WTC11 (cell line): ENCODE results near the gene APMAP. TPM values are rescaled to one million over a fixed set of nuclear protein-coding genes. Genes with fewer than 3 reads are reported as not detected.

Experiments
- ATAC-seq: fragments of 200-7000 bp; cut with Tn5 transposase; 2 replicates; pipeline ENCODE4 v1.10.0; 2021; ENCODE audit warnings: mild to moderate bottlenecking, moderate library complexity
- CTCF ChIA-PET: fragments of 300-600 bp; sonication (Branson Sonifier 250); formaldehyde crosslinking; loops from one replicate; lab custom pipeline; 2021; ENCODE audit warnings: antibody characterized with exemption; lab: Charles Lee
- POLR2A ChIA-PET: fragments of 350-600 bp; sonication (Branson Sonifier 250); formaldehyde crosslinking; loops from one replicate; lab custom pipeline; 2021; ENCODE audit warnings: antibody characterized with exemption; lab: Charles Lee
- DNase-seq: peaks from one replicate; pipeline ENCODE4 v3.0.0; 2021; ENCODE audit warnings: low spot score
- H3K27ac Mint-ChIP-seq: 2 replicates; pipeline ENCODE4 v1.8.0; 2021; ENCODE audit warnings: mixed read lengths
- H3K27me3 Mint-ChIP-seq: 2 replicates; pipeline ENCODE4 v1.8.0; 2021; ENCODE audit warnings: low read depth, mild to moderate bottlenecking, moderate library complexity, mixed read lengths
- H3K36me3 Mint-ChIP-seq: 2 replicates; pipeline ENCODE4 v1.8.0; 2021; ENCODE audit warnings: mixed read lengths
- H3K4me1 Mint-ChIP-seq: 2 replicates; pipeline ENCODE4 v1.8.0; 2022; ENCODE audit warnings: mixed read lengths
- H3K4me3 Mint-ChIP-seq: 2 replicates; pipeline ENCODE4 v1.8.0; 2021; ENCODE audit warnings: mild to moderate bottlenecking, moderate library complexity, mixed read lengths
- H3K9me3 Mint-ChIP-seq: 2 replicates; pipeline ENCODE4 v1.8.0; 2021; ENCODE audit warnings: mixed read lengths
- CBFB ChIP-seq: sonication (generic); formaldehyde crosslinking; IDR thresholded peaks from 2 replicates; pipeline ENCODE4 v1.8.1; 2022; ENCODE audit warnings: mild to moderate bottlenecking, low read depth, missing genetic modification reagents
- CREM ChIP-seq: sonication (generic); formaldehyde crosslinking; IDR thresholded peaks from 2 replicates; pipeline ENCODE4 v1.8.1; 2022; ENCODE audit warnings: mild to moderate bottlenecking, missing genetic modification reagents, moderate library complexity
- GABPB1 ChIP-seq: sonication (generic); formaldehyde crosslinking; IDR thresholded peaks from 2 replicates; pipeline ENCODE4 v1.8.1; 2023; ENCODE audit warnings: mild to moderate bottlenecking, missing genetic modification reagents
- KAT7 ChIP-seq: sonication (generic); formaldehyde crosslinking; IDR thresholded peaks from 2 replicates; pipeline ENCODE4 v1.8.1; 2023; ENCODE audit warnings: missing genetic modification reagents, mild to moderate bottlenecking, borderline replicate concordance
- NFE2L1 ChIP-seq: sonication (generic); formaldehyde crosslinking; IDR thresholded peaks from 2 replicates; pipeline ENCODE4 v1.8.1; 2023; ENCODE audit warnings: missing genetic modification reagents
- NR1H2 ChIP-seq: sonication (generic); formaldehyde crosslinking; IDR thresholded peaks from 2 replicates; pipeline ENCODE4 v1.9.0; 2021; ENCODE audit warnings: mild to moderate bottlenecking, moderate library complexity, missing genetic modification reagents
- SOX15 ChIP-seq: fragments of 250-450 bp; sonication (Bioruptor Pico); IDR thresholded peaks from 2 replicates; pipeline ENCODE4 v1.9.0; 2021; ENCODE audit warnings: mild to moderate bottlenecking
- TEAD1 ChIP-seq: sonication (generic); formaldehyde crosslinking; IDR thresholded peaks from 2 replicates; pipeline ENCODE4 v1.8.0; 2022; ENCODE audit warnings: mild to moderate bottlenecking, missing genetic modification reagents
- ZNF219 ChIP-seq: sonication (generic); formaldehyde crosslinking; IDR thresholded peaks from 2 replicates; pipeline ENCODE4 v1.8.0; 2023; ENCODE audit warnings: missing genetic modification reagents, mild to moderate bottlenecking, borderline replicate concordance
- ZNF317 ChIP-seq: sonication (generic); formaldehyde crosslinking; IDR thresholded peaks from 2 replicates; pipeline ENCODE4 v1.8.1; 2023; ENCODE audit warnings: low read depth, mild to moderate bottlenecking, moderate library complexity, missing genetic modification reagents, borderline replicate concordance
- ZNF396 ChIP-seq: fragments of 250-450 bp; sonication (Bioruptor Pico); IDR thresholded peaks from 2 replicates; pipeline ENCODE4 v1.8.0; 2021; ENCODE audit warnings: mild to moderate bottlenecking, moderate library complexity, borderline replicate concordance
- ZNF416 ChIP-seq: fragments of 250-450 bp; sonication (Bioruptor Pico); IDR thresholded peaks from 2 replicates; pipeline ENCODE4 v1.9.0; 2021; ENCODE audit warnings: mild to moderate bottlenecking, inconsistent platforms
- ZNF671 ChIP-seq: fragments of 250-450 bp; sonication (Bioruptor Pico); IDR thresholded peaks from 2 replicates; pipeline ENCODE4 v1.8.0; 2021; ENCODE audit warnings: mild to moderate bottlenecking
- total RNA-seq: library from RNA; stranded (reverse); gene quantifications from 3 replicates; pipeline ENCODE4 v1.2.3, GENCODE V29; 2021
- TF ChIP-seq, protein P1 (sequence below): sonication (generic); formaldehyde crosslinking; IDR thresholded peaks from 2 replicates; pipeline ENCODE4 v1.8.0; 2022; ENCODE audit warnings: mild to moderate bottlenecking, missing genetic modification reagents
- TF ChIP-seq, protein P2 (sequence below): sonication (generic); formaldehyde crosslinking; conservative IDR thresholded peaks from 2 replicates; pipeline ENCODE4 v1.8.1; 2023; ENCODE audit warnings: mild to moderate bottlenecking, low read depth, missing genetic modification reagents, moderate library complexity
- TF ChIP-seq, protein P3 (sequence below): sonication (generic); formaldehyde crosslinking; IDR thresholded peaks from 2 replicates; pipeline ENCODE4 v1.8.0; 2022; ENCODE audit warnings: mild to moderate bottlenecking, missing genetic modification reagents
- TF ChIP-seq, protein P4 (sequence below): sonication (generic); formaldehyde crosslinking; IDR thresholded peaks from 2 replicates; pipeline ENCODE4 v1.8.1; 2023; ENCODE audit warnings: mild to moderate bottlenecking, missing genetic modification reagents
- TF ChIP-seq, protein P5 (sequence below): fragments of 250-450 bp; sonication (Bioruptor Pico); IDR thresholded peaks from 2 replicates; pipeline ENCODE4 v1.9.0; 2021; ENCODE audit warnings: mild to moderate bottlenecking, borderline replicate concordance
- TF ChIP-seq, protein P6 (sequence below): sonication (generic); formaldehyde crosslinking; IDR thresholded peaks from 2 replicates; pipeline ENCODE4 v1.8.1; 2023; ENCODE audit warnings: mild to moderate bottlenecking, moderate library complexity, missing genetic modification reagents
- TF ChIP-seq, protein P7 (sequence below): fragments of 250-450 bp; sonication (Bioruptor Pico); IDR thresholded peaks from 2 replicates; pipeline ENCODE4 v1.8.0; 2021; ENCODE audit warnings: mild to moderate bottlenecking

The APMAP gene
- total RNA-seq, 1 experiment from 2014 or later = 55.3 TPM

DNA sequence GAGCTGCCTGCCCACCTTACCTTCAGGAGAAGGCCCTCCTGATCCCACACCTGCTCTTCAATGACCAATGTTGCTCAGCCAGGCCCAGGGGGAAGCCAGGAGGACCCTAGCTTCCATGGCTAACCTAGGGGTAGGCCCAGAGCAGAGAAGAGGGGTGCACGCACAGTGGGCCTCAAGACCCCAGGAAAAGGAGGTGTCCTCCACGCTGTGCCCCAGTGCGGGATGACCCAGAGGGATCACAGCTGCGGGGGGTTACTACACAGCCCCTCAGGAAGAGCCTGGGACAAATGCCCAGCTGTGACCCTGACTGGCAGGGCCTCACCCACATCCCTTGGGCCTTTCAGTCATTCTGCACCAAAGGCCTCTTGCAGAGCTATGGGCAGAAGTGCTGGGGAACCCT is 31.6 kb upstream of the APMAP start:
- ChIA-PET POLR2A (no interaction called here), CTCF (no interaction called here)
- no peak for ATAC-seq
- no peaks in the 10 kb centered on the region for H3K27me3 Mint-ChIP-seq
- no peaks in the 10 kb centered on the region for H3K9me3 Mint-ChIP-seq
- no peaks in the 10 kb centered on the region for H3K36me3 Mint-ChIP-seq
- H3K4me1 Mint-ChIP-seq = peaks cover 11% of the 10 kb centered on the region
- no peak overlapping the region for H3K4me3 Mint-ChIP-seq
- no peak for DNase-seq
- no peak overlapping the region for H3K27ac Mint-ChIP-seq
- no peak for TF ChIP-seq NFE2L1 (CRISPR knock-in tag)
- no peak for TF ChIP-seq ZNF219 (CRISPR knock-in tag)
- TF ChIP-seq, protein P1, sequence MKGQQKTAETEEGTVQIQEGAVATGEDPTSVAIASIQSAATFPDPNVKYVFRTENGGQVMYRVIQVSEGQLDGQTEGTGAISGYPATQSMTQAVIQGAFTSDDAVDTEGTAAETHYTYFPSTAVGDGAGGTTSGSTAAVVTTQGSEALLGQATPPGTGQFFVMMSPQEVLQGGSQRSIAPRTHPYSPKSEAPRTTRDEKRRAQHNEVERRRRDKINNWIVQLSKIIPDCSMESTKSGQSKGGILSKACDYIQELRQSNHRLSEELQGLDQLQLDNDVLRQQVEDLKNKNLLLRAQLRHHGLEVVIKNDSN (CRISPR knock-in tag) = no peak
- TF ChIP-seq ZNF671 (CRISPR knock-in tag) = no peak
- TF ChIP-seq KAT7 (CRISPR knock-in tag) = no peak
- TF ChIP-seq ZNF416 (CRISPR knock-in tag) = no peak
- TF ChIP-seq, protein P2, sequence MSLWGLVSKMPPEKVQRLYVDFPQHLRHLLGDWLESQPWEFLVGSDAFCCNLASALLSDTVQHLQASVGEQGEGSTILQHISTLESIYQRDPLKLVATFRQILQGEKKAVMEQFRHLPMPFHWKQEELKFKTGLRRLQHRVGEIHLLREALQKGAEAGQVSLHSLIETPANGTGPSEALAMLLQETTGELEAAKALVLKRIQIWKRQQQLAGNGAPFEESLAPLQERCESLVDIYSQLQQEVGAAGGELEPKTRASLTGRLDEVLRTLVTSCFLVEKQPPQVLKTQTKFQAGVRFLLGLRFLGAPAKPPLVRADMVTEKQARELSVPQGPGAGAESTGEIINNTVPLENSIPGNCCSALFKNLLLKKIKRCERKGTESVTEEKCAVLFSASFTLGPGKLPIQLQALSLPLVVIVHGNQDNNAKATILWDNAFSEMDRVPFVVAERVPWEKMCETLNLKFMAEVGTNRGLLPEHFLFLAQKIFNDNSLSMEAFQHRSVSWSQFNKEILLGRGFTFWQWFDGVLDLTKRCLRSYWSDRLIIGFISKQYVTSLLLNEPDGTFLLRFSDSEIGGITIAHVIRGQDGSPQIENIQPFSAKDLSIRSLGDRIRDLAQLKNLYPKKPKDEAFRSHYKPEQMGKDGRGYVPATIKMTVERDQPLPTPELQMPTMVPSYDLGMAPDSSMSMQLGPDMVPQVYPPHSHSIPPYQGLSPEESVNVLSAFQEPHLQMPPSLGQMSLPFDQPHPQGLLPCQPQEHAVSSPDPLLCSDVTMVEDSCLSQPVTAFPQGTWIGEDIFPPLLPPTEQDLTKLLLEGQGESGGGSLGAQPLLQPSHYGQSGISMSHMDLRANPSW (CRISPR knock-in tag) = no peak
- TF ChIP-seq, protein P3, sequence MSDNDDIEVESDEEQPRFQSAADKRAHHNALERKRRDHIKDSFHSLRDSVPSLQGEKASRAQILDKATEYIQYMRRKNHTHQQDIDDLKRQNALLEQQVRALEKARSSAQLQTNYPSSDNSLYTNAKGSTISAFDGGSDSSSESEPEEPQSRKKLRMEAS (CRISPR knock-in tag) = no peak
- TF ChIP-seq, protein P4, sequence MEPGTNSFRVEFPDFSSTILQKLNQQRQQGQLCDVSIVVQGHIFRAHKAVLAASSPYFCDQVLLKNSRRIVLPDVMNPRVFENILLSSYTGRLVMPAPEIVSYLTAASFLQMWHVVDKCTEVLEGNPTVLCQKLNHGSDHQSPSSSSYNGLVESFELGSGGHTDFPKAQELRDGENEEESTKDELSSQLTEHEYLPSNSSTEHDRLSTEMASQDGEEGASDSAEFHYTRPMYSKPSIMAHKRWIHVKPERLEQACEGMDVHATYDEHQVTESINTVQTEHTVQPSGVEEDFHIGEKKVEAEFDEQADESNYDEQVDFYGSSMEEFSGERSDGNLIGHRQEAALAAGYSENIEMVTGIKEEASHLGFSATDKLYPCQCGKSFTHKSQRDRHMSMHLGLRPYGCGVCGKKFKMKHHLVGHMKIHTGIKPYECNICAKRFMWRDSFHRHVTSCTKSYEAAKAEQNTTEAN = no peak
- TF ChIP-seq, protein P5, sequence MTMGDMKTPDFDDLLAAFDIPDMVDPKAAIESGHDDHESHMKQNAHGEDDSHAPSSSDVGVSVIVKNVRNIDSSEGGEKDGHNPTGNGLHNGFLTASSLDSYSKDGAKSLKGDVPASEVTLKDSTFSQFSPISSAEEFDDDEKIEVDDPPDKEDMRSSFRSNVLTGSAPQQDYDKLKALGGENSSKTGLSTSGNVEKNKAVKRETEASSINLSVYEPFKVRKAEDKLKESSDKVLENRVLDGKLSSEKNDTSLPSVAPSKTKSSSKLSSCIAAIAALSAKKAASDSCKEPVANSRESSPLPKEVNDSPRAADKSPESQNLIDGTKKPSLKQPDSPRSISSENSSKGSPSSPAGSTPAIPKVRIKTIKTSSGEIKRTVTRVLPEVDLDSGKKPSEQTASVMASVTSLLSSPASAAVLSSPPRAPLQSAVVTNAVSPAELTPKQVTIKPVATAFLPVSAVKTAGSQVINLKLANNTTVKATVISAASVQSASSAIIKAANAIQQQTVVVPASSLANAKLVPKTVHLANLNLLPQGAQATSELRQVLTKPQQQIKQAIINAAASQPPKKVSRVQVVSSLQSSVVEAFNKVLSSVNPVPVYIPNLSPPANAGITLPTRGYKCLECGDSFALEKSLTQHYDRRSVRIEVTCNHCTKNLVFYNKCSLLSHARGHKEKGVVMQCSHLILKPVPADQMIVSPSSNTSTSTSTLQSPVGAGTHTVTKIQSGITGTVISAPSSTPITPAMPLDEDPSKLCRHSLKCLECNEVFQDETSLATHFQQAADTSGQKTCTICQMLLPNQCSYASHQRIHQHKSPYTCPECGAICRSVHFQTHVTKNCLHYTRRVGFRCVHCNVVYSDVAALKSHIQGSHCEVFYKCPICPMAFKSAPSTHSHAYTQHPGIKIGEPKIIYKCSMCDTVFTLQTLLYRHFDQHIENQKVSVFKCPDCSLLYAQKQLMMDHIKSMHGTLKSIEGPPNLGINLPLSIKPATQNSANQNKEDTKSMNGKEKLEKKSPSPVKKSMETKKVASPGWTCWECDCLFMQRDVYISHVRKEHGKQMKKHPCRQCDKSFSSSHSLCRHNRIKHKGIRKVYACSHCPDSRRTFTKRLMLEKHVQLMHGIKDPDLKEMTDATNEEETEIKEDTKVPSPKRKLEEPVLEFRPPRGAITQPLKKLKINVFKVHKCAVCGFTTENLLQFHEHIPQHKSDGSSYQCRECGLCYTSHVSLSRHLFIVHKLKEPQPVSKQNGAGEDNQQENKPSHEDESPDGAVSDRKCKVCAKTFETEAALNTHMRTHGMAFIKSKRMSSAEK (CRISPR knock-in tag) = no peak
- no peak for TF ChIP-seq GABPB1
- no peak for TF ChIP-seq CREM
- TF ChIP-seq, protein P6, sequence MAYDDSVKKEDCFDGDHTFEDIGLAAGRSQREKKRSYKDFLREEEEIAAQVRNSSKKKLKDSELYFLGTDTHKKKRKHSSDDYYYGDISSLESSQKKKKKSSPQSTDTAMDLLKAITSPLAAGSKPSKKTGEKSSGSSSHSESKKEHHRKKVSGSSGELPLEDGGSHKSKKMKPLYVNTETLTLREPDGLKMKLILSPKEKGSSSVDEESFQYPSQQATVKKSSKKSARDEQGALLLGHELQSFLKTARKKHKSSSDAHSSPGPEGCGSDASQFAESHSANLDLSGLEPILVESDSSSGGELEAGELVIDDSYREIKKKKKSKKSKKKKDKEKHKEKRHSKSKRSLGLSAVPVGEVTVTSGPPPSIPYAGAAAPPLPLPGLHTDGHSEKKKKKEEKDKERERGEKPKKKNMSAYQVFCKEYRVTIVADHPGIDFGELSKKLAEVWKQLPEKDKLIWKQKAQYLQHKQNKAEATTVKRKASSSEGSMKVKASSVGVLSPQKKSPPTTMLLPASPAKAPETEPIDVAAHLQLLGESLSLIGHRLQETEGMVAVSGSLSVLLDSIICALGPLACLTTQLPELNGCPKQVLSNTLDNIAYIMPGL (CRISPR knock-in tag) = no peak
- no peak for TF ChIP-seq TEAD1 (CRISPR knock-in tag)
- TF ChIP-seq NR1H2 (CRISPR knock-in tag) = no peak
- TF ChIP-seq, protein P7, sequence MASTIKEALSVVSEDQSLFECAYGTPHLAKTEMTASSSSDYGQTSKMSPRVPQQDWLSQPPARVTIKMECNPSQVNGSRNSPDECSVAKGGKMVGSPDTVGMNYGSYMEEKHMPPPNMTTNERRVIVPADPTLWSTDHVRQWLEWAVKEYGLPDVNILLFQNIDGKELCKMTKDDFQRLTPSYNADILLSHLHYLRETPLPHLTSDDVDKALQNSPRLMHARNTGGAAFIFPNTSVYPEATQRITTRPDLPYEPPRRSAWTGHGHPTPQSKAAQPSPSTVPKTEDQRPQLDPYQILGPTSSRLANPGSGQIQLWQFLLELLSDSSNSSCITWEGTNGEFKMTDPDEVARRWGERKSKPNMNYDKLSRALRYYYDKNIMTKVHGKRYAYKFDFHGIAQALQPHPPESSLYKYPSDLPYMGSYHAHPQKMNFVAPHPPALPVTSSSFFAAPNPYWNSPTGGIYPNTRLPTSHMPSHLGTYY (CRISPR knock-in tag) = no peak
- no peak for TF ChIP-seq ZNF317 (CRISPR knock-in tag)
- no peak for TF ChIP-seq CBFB (CRISPR knock-in tag)
- no peak for TF ChIP-seq ZNF396 (CRISPR knock-in tag)
- TF ChIP-seq SOX15 (CRISPR knock-in tag) = no peak
- TF ChIP-seq, all 79 proteins: peak for 0
